ENCODE measurements around the gene MAZ. TPM values are rescaled to one million over a fixed set of nuclear protein-coding genes. Genes with fewer than 3 reads are reported as not detected.

Gene MAZ
- total and polyA plus RNA-seq, 2 of the 13 experiments (the other 11 are each of a cell fraction or from before 2014, with no cell fraction given): 203 to 277 TPM

DNA sequence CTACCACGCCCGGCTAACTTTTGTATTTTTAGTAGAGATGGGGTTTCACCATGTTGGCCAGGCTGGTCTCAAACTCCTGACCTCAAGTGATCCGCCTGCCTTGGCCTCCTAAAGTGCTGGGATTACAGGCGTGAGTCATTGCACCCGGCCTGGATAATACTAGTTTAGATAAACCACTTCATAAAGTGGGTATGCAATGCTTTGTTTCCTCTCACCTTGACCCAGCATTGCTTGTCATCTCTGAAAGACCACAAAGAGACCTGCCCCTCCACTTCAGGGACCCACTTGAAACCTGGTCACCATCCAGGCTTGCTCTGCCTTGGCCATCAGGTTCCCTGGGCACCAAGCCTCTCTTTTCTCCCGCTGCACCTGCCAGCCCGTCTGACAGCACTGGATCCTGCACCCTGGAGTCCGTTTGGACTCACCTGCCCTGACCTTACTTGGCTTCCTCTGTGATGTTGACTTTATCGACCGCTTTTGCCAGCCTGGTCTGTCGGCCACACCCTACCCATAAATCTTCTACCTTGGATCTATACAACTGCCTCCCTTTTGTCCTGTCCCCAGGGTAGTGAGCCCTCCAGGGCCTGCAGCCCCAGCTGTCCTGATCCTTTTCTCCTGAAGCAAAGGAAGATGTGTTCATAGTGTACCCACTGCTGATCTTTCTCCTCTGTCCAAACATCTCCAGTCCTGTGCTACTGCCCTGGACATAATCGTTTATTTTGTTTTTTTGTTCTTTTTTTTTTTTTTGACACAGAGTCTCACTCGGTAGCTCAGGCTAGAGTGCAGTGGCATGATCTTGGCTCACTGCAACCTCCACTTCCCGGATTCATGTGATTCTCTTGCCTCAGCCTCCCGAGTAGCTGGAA is 40.9 kb upstream of the MAZ start (continued):
- TF ChIP-seq ZNF263 (CRISPR knock-in tag; IDR thresholded peaks at IDR 0.05) (peak; percentile 68; the same call in 1 of the 2 replicates), ARID5B (CRISPR knock-in tag; IDR thresholded peaks at IDR 0.05) (peak; percentile 98), TBX2 (CRISPR knock-in tag; IDR thresholded peaks at IDR 0.05; ENCODE audit: borderline replicate concordance) (peak; percentile 96), U2AF2 (IDR thresholded peaks at IDR 0.05; ENCODE audit: low read depth, low read length) (no peak), ZC3H13 (CRISPR knock-in tag; IDR thresholded peaks at IDR 0.05) (no peak), POLR2G (IDR thresholded peaks at IDR 0.05; ENCODE audit: low read depth, low read length) (no peak), ZNF549 (CRISPR knock-in tag; IDR thresholded peaks at IDR 0.05) (no peak), HMGXB4 (CRISPR knock-in tag; IDR thresholded peaks at IDR 0.05; ENCODE audit: borderline replicate concordance in 1 of 2, low read depth in 1 of 2) (peak in 1 of 2 experiments; percentile 66; a peak in 2 of 4 replicates), ZBTB46 (CRISPR knock-in tag; IDR thresholded peaks at IDR 0.05; ENCODE audit: borderline replicate concordance) (no peak; the same call in 1 of the 2 replicates), ZNF326 (CRISPR knock-in tag; IDR thresholded peaks at IDR 0.05; ENCODE audit: borderline replicate concordance) (no peak), REL (CRISPR knock-in tag; conservative IDR thresholded peaks at IDR 0.05) (no peak), ZNF839 (CRISPR knock-in tag; IDR thresholded peaks at IDR 0.05; ENCODE audit: borderline replicate concordance) (no peak), SKI (IDR thresholded peaks at IDR 0.05; ENCODE audit: partially characterized antibody) (peak; percentile 90), REXO4 (CRISPR knock-in tag; IDR thresholded peaks at IDR 0.05; ENCODE audit: borderline replicate concordance) (no peak), ZSCAN9 (CRISPR knock-in tag; IDR thresholded peaks at IDR 0.05; ENCODE audit: borderline replicate concordance) (0 out of 2 replicates have a peak, but pooled peaks have one; percentile 48), ATF7-NPFF (CRISPR knock-in tag; IDR thresholded peaks at IDR 0.05; ENCODE audit: low read depth) (peak; percentile 86)

All from HepG2 (cell line).